K562 (cell line): Measurements from ENCODE around the gene MVB12B.

ENCODE experiments used
- POLR2AphosphoS5 ChIP-seq: IDR thresholded peaks from 2 replicates; pipeline ENCODE4 v1.6.1; 2011; ENCODE audit warnings: mild to moderate bottlenecking, low read depth, low read length, moderate library complexity; ENCODE audit not compliant: control insufficient read depth, insufficient read depth
- RFX5 ChIP-seq: IDR thresholded peaks from 2 replicates; pipeline ENCODE4 v1.6.1; 2011; ENCODE audit warnings: low read depth, mild to moderate bottlenecking, improper control_type of control experiment, low read length
- SAP30 ChIP-seq: fragments of 200-600 bp; sonication (generic); IDR thresholded peaks from 2 replicates; pipeline ENCODE4 v1.6.1; 2012; ENCODE audit warnings: borderline replicate concordance, low read depth, mild to moderate bottlenecking, moderate library complexity, low read length, control low read depth, inconsistent platforms; ENCODE audit not compliant: insufficient read depth, poor library complexity, severe bottlenecking

DNA sequence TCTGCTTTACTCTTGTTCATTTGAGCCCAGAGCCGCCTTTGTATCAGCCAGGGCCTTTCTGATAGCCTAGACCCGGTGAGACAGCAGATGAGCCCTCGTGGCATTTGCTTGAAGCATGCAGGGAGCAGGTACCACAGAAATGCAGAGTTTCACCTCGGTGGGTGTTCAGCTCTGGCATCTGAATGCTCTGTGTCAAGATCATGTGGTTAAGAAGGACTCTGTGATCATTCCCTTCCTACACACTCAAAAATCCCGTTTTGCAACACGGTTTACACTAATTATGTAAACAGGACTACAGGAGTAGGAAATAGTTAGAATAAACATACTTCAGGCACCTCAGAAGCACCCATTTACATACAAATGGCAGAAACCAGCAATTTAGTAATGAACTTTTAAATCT, 67.2 kb downstream of the MVB12B start:
- no peak for TF ChIP-seq RFX5
- TF ChIP-seq POLR2AphosphoS5: no peak
- TF ChIP-seq SAP30: no peak
